Heart right ventricle (tissue), 16 donors: ENCODE data around the gene FOSL1. TPM values are rescaled to one million over a fixed set of nuclear protein-coding genes. Genes with fewer than 3 reads are reported as not detected.

Experiments used
- ATAC-seq, 8 donors: fragments of 200-7000 bp; cut with Tn5 transposase; one replicate each; pipeline ENCODE4 v1.9.1; 2020; ENCODE audit warnings: mild to moderate bottlenecking in 8 of 8, moderate library complexity in 8 of 8, moderate number of reproducible peaks in 1 of 8
- DNase-seq, 2 donors: peaks; one replicate each; pipeline ENCODE4 v3.0.0-alpha.2; 2020
- H3K27ac ChIP-seq, 10 donors: fragments of 200-600 bp; sonication (generic) in 2 of 10; one replicate each; pipeline versions ENCODE4 v1.5.0 to v1.8.0; 2020 to 2022; ENCODE audit warnings: mild to moderate bottlenecking in 3 of 10
- H3K27me3 ChIP-seq, 7 donors: fragments of 200-600 bp; one replicate each; pipeline ENCODE4 v1.8.0; 2021 to 2022; ENCODE audit warnings: mild to moderate bottlenecking in 2 of 7
- H3K36me3 ChIP-seq, 9 donors: fragments of 200-600 bp; sonication (generic) in 1 of 9; one replicate each; pipeline versions ENCODE4 v1.5.0 to v1.8.0; 2020 to 2022; ENCODE audit warnings: mild to moderate bottlenecking in 2 of 9
- H3K4me1 ChIP-seq, 9 donors: fragments of 200-600 bp; sonication (generic) in 1 of 9; one replicate each; pipeline versions ENCODE4 v1.5.0 to v1.8.0; 2020 to 2022; ENCODE audit warnings: mild to moderate bottlenecking in 4 of 9
- H3K4me3 ChIP-seq, 10 donors: fragments of 200-600 bp; sonication (generic) in 2 of 10; one replicate each; pipeline versions ENCODE4 v1.5.0 to v1.8.0; 2020 to 2022; ENCODE audit warnings: mild to moderate bottlenecking in 7 of 10, moderate library complexity in 2 of 10
- H3K9me3 ChIP-seq, 11 donors: fragments of 200-600 bp in 10 of 11; sonication (generic) in 2 of 11; one replicate each; pipeline versions ENCODE4 v1.5.0 to v1.8.0; 2013 to 2022; ENCODE audit warnings: mild to moderate bottlenecking in 2 of 11, control low read depth in 1 of 11, moderate library complexity in 1 of 11
- CTCF ChIP-seq, 9 donors: fragments of 200-600 bp; sonication (generic) in 2 of 9; IDR thresholded peaks; one replicate each; pipeline versions ENCODE4 v1.5.0 to v1.8.0; 2021 to 2022; ENCODE audit warnings: antibody characterized with exemption in 9 of 9, mild to moderate bottlenecking in 5 of 9, moderate library complexity in 1 of 9
- WGBS, 2 donors: extraction: QIAGEN DNeasy Blood & Tissue Kit; methylation state at CpG; one replicate each; pipeline ENCODE4 v1.1.7; 2013; ENCODE audit warnings: inconsistent platforms in 1 of 2; 5-methylcytosine and 5-hydroxymethylcytosine counted together
- intact Hi-C, 10 donors: fragments of 100-400 bp; cut with DNase I; formaldehyde crosslinking; loops; one replicate each; pipeline versions ENCODE4 v1.11.1 to v1.14.2; 2022
- polyA plus RNA-seq, 2 donors: library from polyadenylated mRNA; stranded (reverse); fragments of 200-250 nt; gene quantifications; one replicate each; pipeline ENCODE4 v1.2.3, GENCODE V29; 2013
- total RNA-seq, 10 donors: library from RNA; stranded (reverse); fragmentation: NEBNext Ultra II Directional in 3 of 10; extraction: Animal tissue kit (Norgen Biotek cat#: 25700) in 3 of 10; gene quantifications; one replicate each; pipeline versions ENCODE4 v1.2.1 to v1.2.4, GENCODE V29; 2021 to 2023
- donor health status: Arrhythmogenic right ventricular cardiomyopathy.
- donor health status: ischemic (EF 13 %, LVEDD 7.1; RV severe dilation, severe dysfunction).
- donor health status: healthy with polysubstance abuse.
- donor health status: DM: no; HTN: yes; CAD: no.
- donor health status: DM: no; HTN: no; CAD: no.
- donor health status: ischemic (EF 25% LVEDD 6.9; RV normal size, moderate dysfunction).
- donor health status: ischemic (EF 25% LVEDD 5.7; RV mildly dilated, moderate dysfunction).
- donor health status: healthy.
- donor health status: DM: yes; HTN: yes; CAD: no.
- donor health status: Ischemic cardiomyopathy.
- donor health status: ischemic (EF 35%, LVEDD 5.7; RV mildly dilated, moderate dysfunction).
- donor health status: nonischemic (EF 11% LVEDD 7.7; RV severe dilation, severe dysfunction).
- donor health status: DM: yes; HTN: yes; CAD: no.
- donor health status: PGD.
- donor health status: ischemic (EF 29% LVEDD 5.4; RV normal size, mild dysfunction).
- donor health status: nonischemic (EF 23%, LVEDD 6.1; RV moderate dilation, normal function).

Gene FOSL1
- total and polyA plus RNA-seq, 12 donors = 0.31 to 32.8 (median 2.8) TPM; not detected in 2

GRCh38 chr11:65918211-65919140 lies 18.3 kb upstream of the FOSL1 start, which contains the start of gene C11orf68:
Gene C11orf68, minus strand, starts transcription at chr11:65919062. Its CDS starts 31 bp downstream, at chr11:65919031.
- ATAC-seq (peak in 2 of 8 donors; percentile 0 to 1), DNase-seq (peak in 1 of 2 donors; percentile 14)
- intact Hi-C loops = loop anchor here in 5 of 10 donors (1.0 to 5.0 kb wide), 8 partner anchors 28 to 346 kb away; partner anchors contain the start of genes SART1 (in 5 of the 5), FIBP (in 4 of the 5), CCDC85B (in 1 of the 5) and FAM89B (in 1 of the 5)
- Histone ChIP-seq H3K4me3 (peak within 1 kb of the TSS; percentile 81 to 100 (median 98)), H3K27me3 (no peaks in the 10 kb centered on the region), H3K36me3 (peaks cover 0 to 37% (median 4%) of the 10 kb centered on the region in 9 donors), H3K27ac (peak within 1 kb of the TSS; percentile 95 to 99 (median 97)), H3K9me3 (no peaks in the 10 kb centered on the region), H3K4me1 (peaks cover 36 to 60% (median 53%) of the 10 kb centered on the region in 9 donors)
- TF ChIP-seq CTCF (IDR thresholded peaks at IDR 0.05) = no peak
- WGBS, 2 donors = 4 to 6% methylated on average over 46 to 77 of the region's 77 CpGs

- peaks cover 36 to 60% (median 53%) of the 10 kb centered on the region in 9 donors for H3K4me1 ChIP-seq
- H3K36me3 ChIP-seq = peaks cover 0 to 28% (median 0%) of the 10 kb centered on the region in 9 donors
- TF ChIP-seq CTCF (IDR thresholded peaks at IDR 0.05) = no peak
- peak overlapping the region; percentile 95 to 99 (median 97) for H3K27ac ChIP-seq
- no peak for ATAC-seq
- no peaks in the 10 kb centered on the region for H3K9me3 ChIP-seq
- intact Hi-C loops = loop anchor here in 4 of 10 donors (2.0 to 5.0 kb wide), 5 partner anchors 27 to 345 kb away; partner anchors contain the start of genes SART1 (in 3 of the 4), FIBP (in 2 of the 4), CCDC85B (in 1 of the 4) and FAM89B (in 1 of the 4)
- WGBS, 2 donors = 81 to 83% methylated on average over 35 of the region's 35 CpGs
- DNase-seq = no peak
- peak overlapping the region; percentile 74 to 100 (median 94) for H3K4me3 ChIP-seq
- no peaks in the 10 kb centered on the region for H3K27me3 ChIP-seq
These were observed 17.4 kb upstream of the FOSL1 start for GRCh38 chr11:65917434-65918210.

- Histone ChIP-seq H3K27ac (peak overlapping the region in 6 of 10 donors; percentile 78 to 99 (median 96)), H3K36me3 (peaks cover 0 to 22% (median 0%) of the 10 kb centered on the region in 9 donors), H3K9me3 (no peaks in the 10 kb centered on the region), H3K27me3 (no peaks in the 10 kb centered on the region), H3K4me1 (peaks cover 37 to 64% (median 56%) of the 10 kb centered on the region in 9 donors), H3K4me3 (peak overlapping the region in 8 of 10 donors; percentile 74 to 100 (median 94))
- no peak for TF ChIP-seq CTCF (IDR thresholded peaks at IDR 0.05)
- 93 to 100% methylated on average over 3 of the region's 3 CpGs for WGBS, 2 donors
- ATAC-seq (no peak), DNase-seq (no peak)
- intact Hi-C loops = loop anchor here in 3 of 10 donors (5.0 kb wide), 2 partner anchors 45 to 345 kb away; partner anchors contain the start of genes SART1 (in 2 of the 3), FAM89B (in 1 of the 3) and ZNRD2 (in 1 of the 3)
These were observed 16.9 kb upstream of the FOSL1 start for GRCh38 chr11:65917077-65917433.
